Tibial nerve (tissue), 4 donors: Measurements from ENCODE around the gene SLC9A3. TPM values are rescaled to one million over a fixed set of nuclear protein-coding genes. Genes with fewer than 3 reads are reported as not detected.

ENCODE experiments used
- DNase-seq, 2 donors: peaks; one replicate each; pipeline ENCODE4 v3.0.0-alpha.2; 2019; ENCODE audit warnings: low spot score in 2 of 2
- H3K27ac ChIP-seq, 4 donors: fragments of 200-600 bp; sonication (generic) in 3 of 4; one replicate each; pipeline ENCODE4 v1.5.1; 2017 to 2019; ENCODE audit warnings: mild to moderate bottlenecking in 1 of 4
- H3K27me3 ChIP-seq, 2 donors: fragments of 200-600 bp; sonication (generic) in 1 of 2; one replicate each; pipeline versions ENCODE4 v1.5.1 to v1.6.0; 2017 to 2019
- H3K36me3 ChIP-seq, 3 donors: fragments of 200-600 bp; sonication (generic); one replicate each; pipeline ENCODE4 v1.5.1; 2018 to 2019
- H3K4me1 ChIP-seq, 4 donors: fragments of 200-600 bp; sonication (generic) in 3 of 4; one replicate each; pipeline ENCODE4 v1.5.1; 2017 to 2019
- H3K4me3 ChIP-seq, 4 donors: fragments of 200-600 bp; sonication (generic) in 3 of 4; one replicate each; pipeline ENCODE4 v1.5.1; 2017 to 2019; ENCODE audit warnings: mild to moderate bottlenecking in 1 of 4, moderate library complexity in 1 of 4
- H3K9me3 ChIP-seq, 4 donors: fragments of 200-600 bp; sonication (generic) in 3 of 4; one replicate each; pipeline ENCODE4 v1.5.1; 2017 to 2019
- EP300 ChIP-seq, 2 donors: sonication (generic); formaldehyde crosslinking; IDR thresholded peaks; one replicate each; pipeline ENCODE4 v1.6.1; 2017; ENCODE audit warnings: antibody characterized with exemption in 2 of 2, mild to moderate bottlenecking in 1 of 2
- POLR2A ChIP-seq, 2 donors: fragments of 450-650 bp; IDR thresholded peaks; one replicate each; pipeline ENCODE4 v1.6.1; 2017; ENCODE audit warnings: antibody characterized with exemption in 2 of 2, mild to moderate bottlenecking in 2 of 2, moderate library complexity in 2 of 2
- WGBS, 2 donors: methylation state at CpG; one replicate each; pipeline ENCODE4 v1.1.5; 2018; 5-methylcytosine and 5-hydroxymethylcytosine counted together
- total RNA-seq, 4 donors: library from RNA; depleted of rRNA; stranded (reverse); fragments of >200 nt; gene quantifications; one replicate each; pipeline ENCODE4 v1.1.0, GENCODE V29; 2016
- TF ChIP-seq, protein P1 (sequence below), 5 experiments: fragments of 200-600 bp in 3 of 5; fragments of 450-650 bp in 2 of 5; sonication (generic) in 3 of 5; IDR thresholded peaks; one replicate each; pipeline ENCODE4 v1.5.1; 2016 to 2019; ENCODE audit warnings: antibody characterized with exemption in 5 of 5, mild to moderate bottlenecking in 3 of 5, moderate library complexity in 2 of 5

Gene SLC9A3
- total RNA-seq, 4 donors from 2014 or later: 11.4 to 32.7 (median 17.9) TPM

DNA sequence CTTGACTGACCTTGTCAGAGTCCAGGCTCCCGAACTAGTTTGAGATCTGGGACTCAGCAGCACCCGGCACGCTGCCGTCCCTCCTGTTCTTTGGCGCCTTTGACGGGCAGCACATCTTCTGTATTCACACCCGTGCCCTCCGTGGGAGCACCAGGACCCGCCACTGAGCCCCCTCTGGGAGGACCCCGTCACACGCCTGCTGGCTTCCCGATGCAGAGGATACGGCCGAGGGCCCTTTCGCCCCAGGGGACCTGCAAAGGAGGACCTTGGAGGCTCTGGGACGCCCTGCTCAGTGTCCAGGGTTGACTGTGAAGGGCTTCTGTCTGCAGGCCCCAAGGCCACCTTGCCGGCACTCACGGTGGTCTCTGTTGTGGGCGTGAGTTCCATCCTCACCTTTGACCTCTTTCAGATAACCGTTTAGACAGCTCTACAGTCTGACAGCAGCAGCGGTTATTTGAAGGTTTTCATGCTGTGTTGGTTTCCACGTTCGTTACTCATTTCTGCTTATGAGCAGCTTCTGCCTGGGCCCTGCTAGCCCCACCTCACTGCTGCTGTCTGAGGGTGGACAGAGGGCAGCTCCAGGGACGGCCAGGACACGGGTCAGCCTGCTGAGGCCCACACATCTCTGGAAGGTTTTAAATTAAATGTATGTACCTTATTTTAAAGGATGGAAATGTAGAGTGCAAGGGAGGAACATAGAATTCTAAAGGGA is 93.9 kb downstream of the SLC9A3 start:
- H3K4me1 ChIP-seq: peaks cover 0 to 11% (median 0%) of the 10 kb centered on the region in 4 donors
- no peaks in the 10 kb centered on the region for H3K9me3 ChIP-seq
- TF ChIP-seq EP300 (IDR thresholded peaks at IDR 0.05): no peak
- no peak for TF ChIP-seq POLR2A (IDR thresholded peaks at IDR 0.05)
- TF ChIP-seq, protein P1, sequence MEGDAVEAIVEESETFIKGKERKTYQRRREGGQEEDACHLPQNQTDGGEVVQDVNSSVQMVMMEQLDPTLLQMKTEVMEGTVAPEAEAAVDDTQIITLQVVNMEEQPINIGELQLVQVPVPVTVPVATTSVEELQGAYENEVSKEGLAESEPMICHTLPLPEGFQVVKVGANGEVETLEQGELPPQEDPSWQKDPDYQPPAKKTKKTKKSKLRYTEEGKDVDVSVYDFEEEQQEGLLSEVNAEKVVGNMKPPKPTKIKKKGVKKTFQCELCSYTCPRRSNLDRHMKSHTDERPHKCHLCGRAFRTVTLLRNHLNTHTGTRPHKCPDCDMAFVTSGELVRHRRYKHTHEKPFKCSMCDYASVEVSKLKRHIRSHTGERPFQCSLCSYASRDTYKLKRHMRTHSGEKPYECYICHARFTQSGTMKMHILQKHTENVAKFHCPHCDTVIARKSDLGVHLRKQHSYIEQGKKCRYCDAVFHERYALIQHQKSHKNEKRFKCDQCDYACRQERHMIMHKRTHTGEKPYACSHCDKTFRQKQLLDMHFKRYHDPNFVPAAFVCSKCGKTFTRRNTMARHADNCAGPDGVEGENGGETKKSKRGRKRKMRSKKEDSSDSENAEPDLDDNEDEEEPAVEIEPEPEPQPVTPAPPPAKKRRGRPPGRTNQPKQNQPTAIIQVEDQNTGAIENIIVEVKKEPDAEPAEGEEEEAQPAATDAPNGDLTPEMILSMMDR (IDR thresholded peaks at IDR 0.05): no peak
- no peaks in the 10 kb centered on the region for H3K36me3 ChIP-seq
- H3K27ac ChIP-seq: no peak overlapping the region
- no peaks in the 10 kb centered on the region for H3K27me3 ChIP-seq
- H3K4me3 ChIP-seq: no peak overlapping the region
- 69 to 75% methylated on average over 24 to 25 of the region's 25 CpGs for WGBS, 2 donors
- DNase-seq: no peak

DNA sequence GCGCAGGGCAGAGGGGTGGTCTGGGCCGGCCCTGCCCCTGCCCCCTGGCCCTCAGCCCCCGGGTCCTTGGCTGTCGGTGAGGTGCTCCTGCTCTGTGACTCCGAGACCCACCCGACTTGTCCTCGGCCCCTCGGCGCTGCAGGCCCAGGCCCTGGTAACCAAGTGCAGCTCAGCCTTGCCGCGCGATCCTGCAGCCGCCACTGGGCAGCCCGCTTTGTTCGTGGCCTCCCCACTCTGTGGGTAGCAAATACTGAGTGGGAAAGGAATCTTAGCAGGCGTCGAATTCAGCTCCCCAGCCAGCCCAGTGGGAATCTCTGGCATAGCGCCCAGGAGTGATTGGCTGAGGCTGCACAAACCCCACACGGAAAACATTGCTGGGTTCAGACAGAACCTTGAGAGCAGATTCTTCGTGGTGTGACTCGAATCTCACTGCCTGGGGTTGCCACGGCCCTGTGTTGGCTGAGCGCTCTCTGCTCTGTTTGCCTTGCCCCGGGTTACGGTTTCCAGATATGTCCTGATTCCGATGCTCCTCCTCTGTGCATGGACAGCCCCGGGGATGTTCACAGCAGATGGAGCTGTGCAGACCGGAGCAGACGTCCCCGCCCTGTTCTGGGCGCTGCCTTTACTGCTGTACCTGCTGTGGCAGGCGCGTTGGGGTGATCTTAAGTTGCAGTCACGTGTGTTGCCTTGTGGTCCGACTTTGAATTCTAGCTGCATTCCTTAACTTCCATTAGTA is 94.6 kb downstream of the SLC9A3 start:
- 38 to 52% methylated on average over 27 to 28 of the region's 35 CpGs for WGBS, 2 donors
- no peak overlapping the region for H3K4me3 ChIP-seq
- TF ChIP-seq POLR2A (IDR thresholded peaks at IDR 0.05) (no peak), EP300 (IDR thresholded peaks at IDR 0.05) (no peak)
- TF ChIP-seq, protein P1 (IDR thresholded peaks at IDR 0.05): no peak
- peak in 1 of 2 donors; percentile 31 for DNase-seq
- H3K4me1 ChIP-seq: peaks cover 0 to 11% (median 0%) of the 10 kb centered on the region in 4 donors
- no peaks in the 10 kb centered on the region for H3K36me3 ChIP-seq
- H3K9me3 ChIP-seq: no peaks in the 10 kb centered on the region
- H3K27me3 ChIP-seq: no peaks in the 10 kb centered on the region
- no peak overlapping the region for H3K27ac ChIP-seq

DNA sequence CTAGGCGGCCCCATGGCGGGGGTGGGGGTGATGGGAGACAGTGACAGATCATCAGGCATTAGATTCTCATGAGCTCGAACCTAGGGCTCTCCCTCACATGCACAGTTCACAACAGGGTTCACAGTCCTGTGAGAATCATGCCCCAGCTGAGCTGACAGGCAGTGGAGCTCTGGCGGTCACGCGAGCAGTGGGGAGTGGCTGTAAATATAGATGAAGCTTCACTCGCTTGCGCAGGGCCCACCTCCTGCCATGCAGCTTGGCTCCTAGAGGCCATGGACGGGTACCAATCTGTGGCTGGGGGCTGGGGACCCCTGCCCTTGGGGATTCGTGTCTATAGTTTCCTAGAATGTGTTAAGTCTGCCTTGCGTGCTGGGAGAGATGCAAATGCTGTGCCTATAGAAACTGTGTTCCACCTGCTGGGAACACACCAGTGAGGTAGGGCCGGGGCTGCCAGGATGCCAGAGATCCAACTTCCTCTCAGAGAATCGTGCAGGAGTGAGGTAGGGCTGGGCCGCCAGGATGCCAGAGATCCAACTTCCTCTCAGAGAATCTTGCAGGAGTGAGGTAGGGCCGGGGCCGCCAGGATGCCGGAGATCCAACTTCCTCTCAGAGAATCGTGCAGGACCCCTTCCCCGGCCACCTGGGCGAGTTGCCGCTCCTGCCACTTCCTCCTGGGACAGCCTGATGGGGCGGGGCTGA is 95.3 kb downstream of the SLC9A3 start:
- WGBS, 2 donors: 76 to 86% methylated on average over 18 to 22 of the region's 22 CpGs
- Histone ChIP-seq H3K27ac (no peak overlapping the region), H3K36me3 (no peaks in the 10 kb centered on the region), H3K4me3 (no peak overlapping the region), H3K27me3 (peaks cover 0 to 4% of the 10 kb centered on the region in 2 donors), H3K4me1 (peaks cover 0 to 11% (median 0%) of the 10 kb centered on the region in 4 donors), H3K9me3 (no peaks in the 10 kb centered on the region)
- no peak for DNase-seq
- TF ChIP-seq EP300 (IDR thresholded peaks at IDR 0.05): no peak
- TF ChIP-seq, protein P1 (IDR thresholded peaks at IDR 0.05): no peak
- no peak for TF ChIP-seq POLR2A (IDR thresholded peaks at IDR 0.05)

DNA sequence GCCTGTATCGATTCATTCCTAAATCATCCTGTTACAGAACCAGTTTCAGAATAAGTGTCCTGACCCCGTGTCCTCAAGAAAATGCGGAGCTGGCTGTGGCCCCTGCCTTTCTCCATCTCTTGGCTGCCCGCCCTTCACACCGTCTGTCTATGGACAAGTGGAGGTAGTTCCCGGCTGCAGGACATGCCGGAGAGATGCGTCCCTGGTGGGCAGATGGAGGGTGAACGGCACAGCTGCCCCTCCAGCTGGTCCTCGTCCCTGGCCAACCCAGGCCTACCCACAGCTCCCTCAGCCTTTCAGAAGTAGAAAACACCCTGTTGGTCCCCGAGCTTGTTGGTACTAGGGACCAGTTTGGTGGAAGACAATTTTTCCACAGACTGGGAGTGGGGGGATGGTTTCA is 96.0 kb downstream of the SLC9A3 start:
- Histone ChIP-seq H3K4me3 (no peak overlapping the region), H3K4me1 (peaks cover 0 to 11% (median 0%) of the 10 kb centered on the region in 4 donors), H3K36me3 (no peaks in the 10 kb centered on the region), H3K9me3 (no peaks in the 10 kb centered on the region), H3K27ac (no peak overlapping the region), H3K27me3 (peaks cover 0 to 4% of the 10 kb centered on the region in 2 donors)
- 85 to 90% methylated on average over 11 of the region's 11 CpGs for WGBS, 2 donors
- TF ChIP-seq, protein P1 (IDR thresholded peaks at IDR 0.05): no peak
- TF ChIP-seq EP300 (IDR thresholded peaks at IDR 0.05) (no peak), POLR2A (IDR thresholded peaks at IDR 0.05) (no peak)
- no peak for DNase-seq
